ENCODE data around the gene NPIPA2.
"Not testable (repeated sequence)": the region's sequence is repeated elsewhere in the genome, so short reads cannot be mapped to it uniquely, and the experiment has no call there.

GRCh38 chr16:14703156-14704011, 38.9 kb upstream of the NPIPA2 start, which contains the start of gene NPIPA3:
- not testable (repeated sequence) for TF ChIP-seq ZNF274 (IDR thresholded peaks at IDR 0.05; ENCODE audit: low read depth, low read length); SUZ12 (IDR thresholded peaks at IDR 0.05; ENCODE audit: extremely low read depth, insufficient read depth, insufficient read length); YY1 (IDR thresholded peaks at IDR 0.05; ENCODE audit: insufficient read depth, insufficient read length)
